KMS-11 (cell line): ENCODE measurements around the gene ADAMTS15.

Source experiments
- H2AFZ ChIP-seq: fragments of 200-600 bp; sonication (generic); 2 replicates; pipeline ENCODE4 v1.6.1; 2016; ENCODE audit warnings: antibody characterized with exemption, mixed run types, low read depth
- H3K27ac ChIP-seq: fragments of 200-600 bp; sonication (generic); 2 replicates; pipeline ENCODE4 v1.6.1; 2016; ENCODE audit warnings: mild to moderate bottlenecking, mixed run types
- H3K27me3 ChIP-seq: fragments of 200-600 bp; sonication (generic); 2 replicates; pipeline ENCODE4 v1.6.1; 2017; ENCODE audit warnings: mild to moderate bottlenecking, low read depth, mixed run types, moderate library complexity; ENCODE audit not compliant: insufficient read depth
- H3K36me3 ChIP-seq: fragments of 200-600 bp; sonication (generic); 2 replicates; pipeline ENCODE4 v1.6.1; 2017; ENCODE audit warnings: mild to moderate bottlenecking, mixed run types; ENCODE audit not compliant: insufficient read depth
- H3K4me1 ChIP-seq: fragments of 200-600 bp; sonication (generic); 2 replicates; pipeline ENCODE4 v1.6.1; 2016; ENCODE audit warnings: mild to moderate bottlenecking, low read depth, mixed run types; ENCODE audit not compliant: poor library complexity, severe bottlenecking
- H3K4me2 ChIP-seq: fragments of 200-600 bp; sonication (generic); 2 replicates; pipeline ENCODE4 v1.7.0; 2016; ENCODE audit warnings: mild to moderate bottlenecking, mixed run types
- H3K4me3 ChIP-seq: fragments of 200-600 bp; sonication (generic); IDR thresholded peaks from 2 replicates; pipeline ENCODE4 v1.6.1; 2017; ENCODE audit warnings: low read depth, low read length, mixed read lengths; ENCODE audit not compliant: insufficient read depth
- H3K79me2 ChIP-seq: fragments of 200-600 bp; sonication (generic); 2 replicates; pipeline ENCODE4 v1.6.1; 2016; ENCODE audit warnings: low read depth, mixed run types; ENCODE audit not compliant: insufficient read depth
- H3K9ac ChIP-seq: fragments of 200-600 bp; sonication (generic); 2 replicates; pipeline ENCODE4 v1.6.1; 2016; ENCODE audit warnings: mild to moderate bottlenecking, mixed run types
- H4K20me1 ChIP-seq: fragments of 200-600 bp; sonication (generic); 2 replicates; pipeline ENCODE4 v1.6.1; 2016; ENCODE audit warnings: mild to moderate bottlenecking, mixed run types; ENCODE audit not compliant: insufficient read depth
- CTCF ChIP-seq: fragments of 200-600 bp; sonication (generic); conservative IDR thresholded peaks from 2 replicates; pipeline ENCODE4 v1.6.1; 2017; ENCODE audit warnings: low read depth, mild to moderate bottlenecking, antibody characterized with exemption, low read length, moderate library complexity, mixed read lengths

Gene ADAMTS15

GRCh38 chr11:130427581-130428315 is 20.7 kb upstream of the ADAMTS15 start:
- Histone ChIP-seq H3K79me2 (no peaks in the 10 kb centered on the region), H3K4me1 (no peaks in the 10 kb centered on the region), H3K4me2 (no peak overlapping the region), H2AFZ (no peak overlapping the region), H3K36me3 (no peaks in the 10 kb centered on the region), H3K4me3 (no peak overlapping the region), H3K27me3 (peaks cover 6% of the 10 kb centered on the region; the same call in 1 of the 2 replicates), H4K20me1 (no peaks in the 10 kb centered on the region), H3K9ac (no peak overlapping the region), H3K27ac (no peak overlapping the region)
- TF ChIP-seq CTCF = no peak

GRCh38 chr11:130428316-130429119 is 19.9 kb upstream of the ADAMTS15 start, which contains the start of gene ADAMTS8:
Gene ADAMTS8, minus strand, starts transcription at chr11:130428609. Its CDS starts 323 bp downstream, at chr11:130428286.
- Histone ChIP-seq H3K27ac (no peak within 1 kb of the TSS), H4K20me1 (no peaks in the 10 kb centered on the region), H3K79me2 (no peaks in the 10 kb centered on the region), H3K4me2 (no peak within 1 kb of the TSS), H3K4me3 (no peak within 1 kb of the TSS), H2AFZ (no peak within 1 kb of the TSS), H3K4me1 (no peaks in the 10 kb centered on the region), H3K36me3 (no peaks in the 10 kb centered on the region), H3K9ac (no peak within 1 kb of the TSS), H3K27me3 (peaks cover 6% of the 10 kb centered on the region; the same call in 1 of the 2 replicates)
- TF ChIP-seq CTCF = no peak

- Histone ChIP-seq H3K4me2 (no peak overlapping the region), H3K27ac (no peak overlapping the region), H3K4me3 (no peak overlapping the region), H4K20me1 (no peaks in the 10 kb centered on the region), H2AFZ (no peak overlapping the region), H3K79me2 (no peaks in the 10 kb centered on the region), H3K36me3 (no peaks in the 10 kb centered on the region), H3K9ac (no peak overlapping the region), H3K4me1 (peaks cover under 1% of the 10 kb centered on the region), H3K27me3 (peaks cover 6% of the 10 kb centered on the region; the same call in 1 of the 2 replicates)
- no peak for TF ChIP-seq CTCF
Observed at GRCh38 chr11:130429120-130429681, 19.2 kb upstream of the ADAMTS15 start.

GRCh38 chr11:130429983-130430382 is 18.5 kb upstream of the ADAMTS15 start:
- peaks cover 6% of the 10 kb centered on the region; the same call in 1 of the 2 replicates for H3K27me3 ChIP-seq
- H4K20me1 ChIP-seq = no peaks in the 10 kb centered on the region
- no peaks in the 10 kb centered on the region for H3K36me3 ChIP-seq
- peaks cover 3% of the 10 kb centered on the region for H3K4me1 ChIP-seq
- no peak overlapping the region for H3K27ac ChIP-seq
- H3K4me2 ChIP-seq = no peak overlapping the region
- H2AFZ ChIP-seq = no peak overlapping the region
- no peak overlapping the region for H3K9ac ChIP-seq
- H3K4me3 ChIP-seq = no peak overlapping the region
- no peak for TF ChIP-seq CTCF
- H3K79me2 ChIP-seq = no peaks in the 10 kb centered on the region
